Neuronal stem cell (in vitro differentiated cells): ENCODE measurements around the gene MYDGF.
A peak's percentile ranks its signal among the peaks of the same experiment; 100 is the strongest.

ENCODE experiments used
- DNase-seq: peaks from one replicate; pipeline ENCODE4 v3.0.0-alpha.2; 2013; ENCODE audit warnings: low spot score
- H2AFZ ChIP-seq: one replicate; pipeline ENCODE4 v1.6.1; 2013; ENCODE audit warnings: mild to moderate bottlenecking, low read length, inconsistent platforms
- H2AK5ac ChIP-seq: 2 replicates; pipeline ENCODE4 v1.6.1; 2013; ENCODE audit warnings: low read depth, mild to moderate bottlenecking, inconsistent platforms, low read length, moderate library complexity, mixed read lengths
- H2BK120ac ChIP-seq: 2 replicates; pipeline ENCODE4 v1.6.1; 2013; ENCODE audit warnings: low read depth, mild to moderate bottlenecking, inconsistent platforms, low read length, moderate library complexity, mixed read lengths
- H2BK12ac ChIP-seq: one replicate; pipeline ENCODE4 v1.6.1; 2013; ENCODE audit warnings: low read length, inconsistent platforms
- H2BK15ac ChIP-seq: 2 replicates; pipeline ENCODE4 v1.6.1; 2013; ENCODE audit warnings: mild to moderate bottlenecking, low read length, inconsistent platforms, mixed read lengths
- H2BK5ac ChIP-seq: one replicate; pipeline ENCODE4 v1.6.1; 2013; ENCODE audit warnings: inconsistent platforms, mild to moderate bottlenecking, low read length, moderate library complexity
- H3K14ac ChIP-seq: one replicate; pipeline ENCODE4 v1.6.1; 2013; ENCODE audit warnings: low read length, inconsistent platforms
- H3K18ac ChIP-seq: 2 replicates; pipeline ENCODE4 v1.6.1; 2013; ENCODE audit warnings: low read length, inconsistent platforms
- H3K23ac ChIP-seq: 2 replicates; pipeline ENCODE4 v1.6.1; 2013; ENCODE audit warnings: low read depth, mild to moderate bottlenecking, mixed read lengths, low read length, inconsistent platforms; ENCODE audit not compliant: poor library complexity
- H3K27ac ChIP-seq: replicated peaks from 3 replicates; pipeline ENCODE4 v1.5.1; 2013; ENCODE audit warnings: low read length, inconsistent platforms
- H3K27me3 ChIP-seq, 3 experiments: 2 replicates each; pipeline ENCODE4 v1.6.1; 2013; ENCODE audit warnings: low read length in 3 of 3, mild to moderate bottlenecking in 2 of 3, inconsistent platforms in 1 of 3, low read depth in 1 of 3, mixed read lengths in 1 of 3, moderate library complexity in 1 of 3; ENCODE audit not compliant: control insufficient read depth in 3 of 3, insufficient read depth in 3 of 3
- H3K36me3 ChIP-seq, 2 donors: replicated peaks in 1 of 2; 2 replicates each; pipeline ENCODE4 v1.6.1; 2013; ENCODE audit warnings: low read length in 2 of 2; ENCODE audit not compliant: control insufficient read depth in 2 of 2, insufficient read depth in 2 of 2
- H3K4ac ChIP-seq: 2 replicates; pipeline ENCODE4 v1.6.1; 2013; ENCODE audit warnings: inconsistent platforms, mild to moderate bottlenecking, low read length, moderate library complexity
- H3K4me1 ChIP-seq, 2 donors: 1 replicate in 1 of 2; 2 replicates in 1 of 2; pipeline ENCODE4 v1.6.1; 2013; ENCODE audit warnings: low read length in 2 of 2, low read depth in 1 of 2; ENCODE audit not compliant: control insufficient read depth in 2 of 2, insufficient read depth in 1 of 2
- H3K4me2 ChIP-seq: one replicate; pipeline ENCODE4 v1.6.1; 2013; ENCODE audit warnings: mild to moderate bottlenecking, low read length, inconsistent platforms; ENCODE audit not compliant: insufficient read depth, poor library complexity, severe bottlenecking
- H3K4me3 ChIP-seq, 2 donors: 2 replicates each; pipeline ENCODE4 v1.5.1; 2013; ENCODE audit warnings: low read length in 2 of 2, mild to moderate bottlenecking in 2 of 2, inconsistent platforms in 1 of 2, moderate library complexity in 1 of 2
- H3K79me1 ChIP-seq: one replicate; pipeline ENCODE4 v1.6.1; 2013; ENCODE audit warnings: low read depth, mild to moderate bottlenecking, inconsistent platforms, low read length, moderate library complexity
- H3K9ac ChIP-seq: one replicate; pipeline ENCODE4 v1.6.1; 2013; ENCODE audit warnings: mild to moderate bottlenecking, low read depth, low read length, inconsistent platforms; ENCODE audit not compliant: poor library complexity
- H3K9me3 ChIP-seq, 2 donors: replicated peaks in 1 of 2; 2 replicates each; pipeline versions ENCODE3 to v1.6.1; 2013; ENCODE audit warnings: low read length in 2 of 2, mild to moderate bottlenecking in 2 of 2, inconsistent platforms in 1 of 2, low read depth in 1 of 2, mixed read lengths in 1 of 2, moderate library complexity in 1 of 2; ENCODE audit not compliant: control insufficient read depth in 2 of 2, insufficient read depth in 1 of 2
- H4K8ac ChIP-seq: one replicate; pipeline ENCODE4 v1.6.1; 2013; ENCODE audit warnings: low read depth, mild to moderate bottlenecking, inconsistent platforms, low read length, moderate library complexity
- H4K91ac ChIP-seq: one replicate; pipeline ENCODE4 v1.6.1; 2013; ENCODE audit warnings: low read length, low read depth, mild to moderate bottlenecking, inconsistent platforms; ENCODE audit not compliant: poor library complexity
- WGBS, 2 donors: extraction: QIAGEN DNeasy Blood & Tissue Kit; methylation state at CpG; one replicate each; pipeline ENCODE4 v1.1.7; 2013; ENCODE audit warnings: missing lambda C conversion rate in 2 of 2, mixed read lengths in 1 of 2; ENCODE audit not compliant: insufficient read length in 2 of 2, insufficient replicate concordance in 1 of 2; ENCODE audit errors: extremely low coverage in 2 of 2; 5-methylcytosine and 5-hydroxymethylcytosine counted together

MYDGF gene

GRCh38 chr19:4694211-4694987, 24.3 kb upstream of the MYDGF start:
- no CpG with 5 or more reads among the region's 22 CpGs for WGBS, 2 donors
- Histone ChIP-seq H3K4ac (no peak overlapping the region), H3K4me2 (no peak overlapping the region), H3K9me3 (no peaks in the 10 kb centered on the region), H3K4me1 (no peaks in the 10 kb centered on the region), H3K14ac (no peak overlapping the region), H3K4me3 (no peak overlapping the region), H2BK120ac (no peak overlapping the region), H2BK5ac (no peak overlapping the region), H3K18ac (no peak overlapping the region), H3K23ac (no peak overlapping the region), H3K36me3 (peaks cover 48 to 87% of the 10 kb centered on the region in 2 donors), H2BK15ac (no peak overlapping the region), H2BK12ac (no peak overlapping the region), H4K91ac (no peak overlapping the region), H3K79me1 (peaks cover 2% of the 10 kb centered on the region), H3K9ac (no peak overlapping the region), H3K27me3 (no peaks in the 10 kb centered on the region), H3K27ac (no peak overlapping the region), H2AK5ac (no peak overlapping the region), H2AFZ (no peak overlapping the region), H4K8ac (no peak overlapping the region)
- DNase-seq: no peak

GRCh38 chr19:4693471-4694121, 23.5 kb upstream of the MYDGF start:
- Histone ChIP-seq H4K91ac (no peak overlapping the region), H2BK15ac (no peak overlapping the region), H3K4me1 (no peaks in the 10 kb centered on the region), H3K14ac (no peak overlapping the region), H3K27me3 (no peaks in the 10 kb centered on the region), H3K4ac (no peak overlapping the region), H3K23ac (no peak overlapping the region), H3K79me1 (peaks cover 2% of the 10 kb centered on the region), H3K27ac (no peak overlapping the region), H3K4me3 (no peak overlapping the region), H2AFZ (no peak overlapping the region), H4K8ac (no peak overlapping the region), H2BK5ac (no peak overlapping the region), H3K4me2 (no peak overlapping the region), H3K18ac (no peak overlapping the region), H3K36me3 (peaks cover 51 to 89% of the 10 kb centered on the region in 2 donors), H2AK5ac (no peak overlapping the region), H3K9me3 (no peaks in the 10 kb centered on the region), H3K9ac (no peak overlapping the region), H2BK12ac (no peak overlapping the region), H2BK120ac (no peak overlapping the region)
- WGBS, 2 donors: no CpG with 5 or more reads among the region's 15 CpGs
- no peak for DNase-seq

GRCh38 chr19:4693078-4693350, 22.9 kb upstream of the MYDGF start:
- H2BK120ac ChIP-seq: no peak overlapping the region
- H3K4me3 ChIP-seq: no peak overlapping the region
- no peak overlapping the region for H2BK15ac ChIP-seq
- no peak overlapping the region for H3K18ac ChIP-seq
- no peak overlapping the region for H2BK5ac ChIP-seq
- H3K27me3 ChIP-seq: no peaks in the 10 kb centered on the region
- H2AFZ ChIP-seq: no peak overlapping the region
- WGBS, 2 donors: no CpG with 5 or more reads among the region's 7 CpGs
- H3K9ac ChIP-seq: peak overlapping the region; percentile 13
- DNase-seq: no peak
- H4K91ac ChIP-seq: no peak overlapping the region
- H3K4me2 ChIP-seq: no peak overlapping the region
- peaks cover 2% of the 10 kb centered on the region for H3K79me1 ChIP-seq
- H3K4me1 ChIP-seq: no peaks in the 10 kb centered on the region
- H2AK5ac ChIP-seq: no peak overlapping the region
- peaks cover 53 to 89% of the 10 kb centered on the region in 2 donors for H3K36me3 ChIP-seq
- H3K14ac ChIP-seq: no peak overlapping the region
- no peak overlapping the region for H2BK12ac ChIP-seq
- H3K23ac ChIP-seq: peak overlapping the region; percentile 57
- no peak overlapping the region for H4K8ac ChIP-seq
- no peak overlapping the region for H3K4ac ChIP-seq
- H3K27ac ChIP-seq: no peak overlapping the region
- no peaks in the 10 kb centered on the region for H3K9me3 ChIP-seq

GRCh38 chr19:4692251-4693077, 22.3 kb upstream of the MYDGF start:
- WGBS, 2 donors: no CpG with 5 or more reads among the region's 27 CpGs

More at GRCh38 chr19:4692251-4693077, 22.3 kb upstream of the MYDGF start:
- Histone ChIP-seq H3K4ac (no peak overlapping the region), H3K36me3 (peaks cover 49 to 87% of the 10 kb centered on the region in 2 donors), H3K18ac (no peak overlapping the region), H3K27me3 (no peaks in the 10 kb centered on the region), H3K14ac (no peak overlapping the region), H4K8ac (no peak overlapping the region), H3K4me1 (no peaks in the 10 kb centered on the region), H2BK5ac (no peak overlapping the region), H3K4me3 (no peak overlapping the region), H2BK120ac (no peak overlapping the region), H2BK15ac (no peak overlapping the region), H2AK5ac (no peak overlapping the region), H3K27ac (no peak overlapping the region), H3K9ac (peak overlapping the region; percentile 13), H2BK12ac (no peak overlapping the region), H3K79me1 (peaks cover 2% of the 10 kb centered on the region), H3K4me2 (no peak overlapping the region), H3K9me3 (no peaks in the 10 kb centered on the region), H2AFZ (no peak overlapping the region), H4K91ac (no peak overlapping the region), H3K23ac (peak overlapping the region; percentile 57)
- DNase-seq: no peak
